ENCODE results near the gene VSIG4. TPM values are rescaled to one million over a fixed set of nuclear protein-coding genes. Genes with fewer than 3 reads are reported as not detected.

VSIG4 gene
- total RNA-seq, 1 experiment from 2014 or later, result not detected

DNA sequence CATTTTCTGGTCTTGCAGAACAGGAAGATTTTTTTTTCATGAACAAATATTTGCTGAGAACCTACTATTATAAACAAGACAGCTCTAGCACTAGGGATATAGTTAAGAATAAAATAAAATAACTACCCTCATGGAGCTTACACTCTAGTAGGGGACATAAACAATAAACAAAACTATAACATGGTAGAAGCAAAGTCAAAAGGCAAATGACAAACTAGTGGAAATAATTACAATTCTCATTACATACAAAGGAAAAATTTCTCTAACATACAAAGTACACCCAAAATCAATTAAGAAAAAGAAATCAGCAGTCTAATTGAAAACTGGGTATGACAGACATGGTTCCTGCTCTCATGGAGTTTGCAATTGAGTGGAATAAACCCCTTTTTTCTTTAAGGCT is 32.0 kb downstream of the VSIG4 start:
- no peak overlapping the region for H3K4me2 ChIP-seq (ENCODE audit: insufficient read depth, insufficient read length, low read length)
- no peak overlapping the region for H2BK12ac ChIP-seq (ENCODE audit: insufficient read length, low read depth, low read length)
- no peak overlapping the region for H3T11ph ChIP-seq (ENCODE audit: low read length)
- no peak overlapping the region for H3K56ac ChIP-seq (ENCODE audit: insufficient read length, low read depth, low read length)
- H3K14ac ChIP-seq (ENCODE audit: insufficient read depth, low read length), result no peak overlapping the region
- H2BK20ac ChIP-seq (ENCODE audit: low read depth, low read length, poor library complexity, severe bottlenecking), result no peak overlapping the region
- no peak overlapping the region for H3K9ac ChIP-seq (ENCODE audit: extremely low read depth, insufficient read length, low read length)
- Mint-ChIP-seq H3K27ac (no peak overlapping the region), H3K4me1 (no peaks in the 10 kb centered on the region), H3K36me3 (ENCODE audit: insufficient read depth in 1 of 3, low read depth in 3 of 3) (peaks cover 0 to 2% (median 0%) of the 10 kb centered on the region in 3 experiments; a peak in 1 of 7 replicates), H3K27me3 (ENCODE audit: low read depth) (no peaks in the 10 kb centered on the region), H3K9me3 (peaks cover 56 to 59% of the 10 kb centered on the region in 2 experiments), H3K4me3 (no peak overlapping the region)
- H3K27me3 ChIP-seq (ENCODE audit: insufficient read depth, low read length), result no peaks in the 10 kb centered on the region
- H4K91ac ChIP-seq (ENCODE audit: insufficient read length, low read depth, low read length), result no peak overlapping the region
- H4K20me1 ChIP-seq (ENCODE audit: control insufficient read depth, insufficient read depth, insufficient read length), result no peaks in the 10 kb centered on the region
- no peaks in the 10 kb centered on the region for H3K79me2 ChIP-seq (ENCODE audit: insufficient read depth, low read length)
- no peak overlapping the region for H3K4ac ChIP-seq (ENCODE audit: low read depth, low read length)
- no peak overlapping the region for H2BK15ac ChIP-seq (ENCODE audit: low read depth, low read length)
- TF ChIP-seq, protein P1, sequence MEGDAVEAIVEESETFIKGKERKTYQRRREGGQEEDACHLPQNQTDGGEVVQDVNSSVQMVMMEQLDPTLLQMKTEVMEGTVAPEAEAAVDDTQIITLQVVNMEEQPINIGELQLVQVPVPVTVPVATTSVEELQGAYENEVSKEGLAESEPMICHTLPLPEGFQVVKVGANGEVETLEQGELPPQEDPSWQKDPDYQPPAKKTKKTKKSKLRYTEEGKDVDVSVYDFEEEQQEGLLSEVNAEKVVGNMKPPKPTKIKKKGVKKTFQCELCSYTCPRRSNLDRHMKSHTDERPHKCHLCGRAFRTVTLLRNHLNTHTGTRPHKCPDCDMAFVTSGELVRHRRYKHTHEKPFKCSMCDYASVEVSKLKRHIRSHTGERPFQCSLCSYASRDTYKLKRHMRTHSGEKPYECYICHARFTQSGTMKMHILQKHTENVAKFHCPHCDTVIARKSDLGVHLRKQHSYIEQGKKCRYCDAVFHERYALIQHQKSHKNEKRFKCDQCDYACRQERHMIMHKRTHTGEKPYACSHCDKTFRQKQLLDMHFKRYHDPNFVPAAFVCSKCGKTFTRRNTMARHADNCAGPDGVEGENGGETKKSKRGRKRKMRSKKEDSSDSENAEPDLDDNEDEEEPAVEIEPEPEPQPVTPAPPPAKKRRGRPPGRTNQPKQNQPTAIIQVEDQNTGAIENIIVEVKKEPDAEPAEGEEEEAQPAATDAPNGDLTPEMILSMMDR (conservative IDR thresholded peaks at IDR 0.05), result no peak
- H2AFZ ChIP-seq (ENCODE audit: low read length), result no peak overlapping the region
- no peak overlapping the region for H2AK5ac ChIP-seq (ENCODE audit: insufficient read length, low read length)
- no peak overlapping the region for H2BK5ac ChIP-seq (ENCODE audit: insufficient read length, low read length)
- H2BK120ac ChIP-seq (ENCODE audit: low read depth, low read length, poor library complexity, severe bottlenecking), result no peak overlapping the region
- no peak for DNase-seq
- no peak overlapping the region for H4K5ac ChIP-seq (ENCODE audit: insufficient read length, low read depth, low read length)
- no peak overlapping the region for H4K8ac ChIP-seq (replicated peaks; ENCODE audit: insufficient read length, low read depth, low read length)
- peaks cover 29% of the 10 kb centered on the region for H3K9me3 ChIP-seq (ENCODE audit: control insufficient read depth, low read depth, low read length)
- H3K23ac ChIP-seq (ENCODE audit: insufficient read length, low read depth, low read length), result no peak overlapping the region
- H3K23me2 ChIP-seq (ENCODE audit: insufficient read length, low read depth, low read length, poor library complexity, severe bottlenecking), result no peaks in the 10 kb centered on the region
- H3K4me1 ChIP-seq (ENCODE audit: insufficient read depth, low read length), result no peaks in the 10 kb centered on the region
- H3K18ac ChIP-seq (ENCODE audit: insufficient read length, low read depth, low read length), result no peak overlapping the region
- no peak overlapping the region for H3K27ac ChIP-seq (ENCODE audit: insufficient read length, low read depth, low read length)
- no peaks in the 10 kb centered on the region for H3K79me1 ChIP-seq (ENCODE audit: insufficient read depth, low read depth, low read length, poor library complexity, severe bottlenecking)
